CD4-positive, alpha-beta T cell treated with Interleukin-4 for 4 hours (primary cell): ENCODE measurements around the gene FSTL1.

Experiments
- DNase-seq: peaks from one replicate; pipeline ENCODE4 v3.0.0-alpha.2; 2020

FSTL1 gene

DNA sequence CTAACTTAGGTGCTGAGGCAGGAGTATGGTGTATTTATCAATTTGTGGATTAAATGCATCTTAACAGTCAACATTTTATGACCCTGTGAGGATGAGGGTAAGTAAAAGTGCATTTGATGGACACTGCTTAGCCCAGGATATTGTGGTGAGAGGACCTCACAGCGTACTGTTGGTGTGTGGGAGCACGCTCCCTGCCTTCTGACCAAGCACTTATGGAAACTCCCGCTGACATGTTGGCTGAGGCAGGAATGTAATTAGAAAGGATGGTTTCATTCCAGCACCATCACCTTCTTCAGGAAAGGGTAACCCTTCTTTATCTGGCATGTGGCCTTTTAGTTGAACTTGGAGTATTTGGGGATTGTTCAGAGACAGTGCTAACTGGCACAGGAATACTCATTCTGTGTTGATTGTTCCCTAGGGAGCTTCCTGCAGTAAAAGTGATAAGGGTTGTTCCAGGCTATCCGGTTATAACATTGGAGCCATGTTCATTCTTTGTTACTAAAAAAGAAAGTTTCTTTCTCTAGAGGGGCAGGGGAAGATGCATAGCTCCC lies 11.7 kb upstream of the FSTL1 start:
- DNase-seq, result no peak

DNA sequence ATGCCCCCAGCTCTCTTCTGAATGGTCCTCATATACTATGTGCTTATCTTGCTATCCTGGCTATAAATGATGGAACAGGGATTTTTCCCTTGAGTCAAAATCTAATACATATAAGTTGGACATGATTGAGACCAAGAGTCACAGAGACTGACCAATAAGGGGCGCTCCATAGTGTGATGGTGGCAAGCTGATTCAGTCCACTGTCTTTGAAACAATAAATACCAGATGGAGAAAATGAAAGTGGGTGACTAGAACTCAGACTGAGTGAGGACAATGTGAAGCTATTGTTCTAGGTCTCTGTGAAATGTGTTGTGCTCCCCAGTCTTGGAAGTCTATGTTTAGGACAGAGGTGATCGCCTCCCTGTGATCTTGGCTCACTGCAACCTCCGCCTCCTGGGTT lies 10.6 kb upstream of the FSTL1 start:
- no peak for DNase-seq

- no peak for DNase-seq
Measured at GRCh38 chr3:120460862-120461261, 10.1 kb upstream of the FSTL1 start.

DNA sequence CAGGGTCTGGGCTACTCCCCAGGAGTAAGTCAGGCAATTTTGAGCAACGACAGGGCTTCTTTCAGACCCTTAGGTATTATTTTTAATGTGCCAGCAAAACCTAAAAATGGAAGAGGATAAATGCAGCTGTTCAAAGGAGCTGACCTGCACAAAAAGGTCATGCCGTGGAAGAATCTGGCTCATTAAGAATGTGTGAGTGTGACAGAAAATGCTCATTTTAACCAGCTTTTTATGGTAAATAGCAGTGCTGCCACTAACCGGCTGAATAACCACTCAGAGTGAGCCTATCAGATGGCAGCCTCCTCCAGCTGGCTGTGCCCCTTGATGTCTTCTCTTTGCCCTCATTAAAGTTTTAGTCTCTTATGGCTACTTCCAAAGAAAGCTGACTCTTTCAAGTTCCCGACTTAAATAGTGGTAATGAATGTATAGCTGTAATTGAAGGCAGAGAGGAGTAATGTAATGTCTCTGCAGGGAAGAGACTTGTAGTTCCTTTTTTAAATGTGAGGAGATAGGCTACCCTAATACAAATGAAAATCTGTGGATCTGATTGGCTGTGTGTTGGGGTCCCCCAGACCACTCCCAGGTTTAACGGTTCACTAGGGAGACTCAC lies 9.5 kb upstream of the FSTL1 start:
- DNase-seq, result no peak

DNA sequence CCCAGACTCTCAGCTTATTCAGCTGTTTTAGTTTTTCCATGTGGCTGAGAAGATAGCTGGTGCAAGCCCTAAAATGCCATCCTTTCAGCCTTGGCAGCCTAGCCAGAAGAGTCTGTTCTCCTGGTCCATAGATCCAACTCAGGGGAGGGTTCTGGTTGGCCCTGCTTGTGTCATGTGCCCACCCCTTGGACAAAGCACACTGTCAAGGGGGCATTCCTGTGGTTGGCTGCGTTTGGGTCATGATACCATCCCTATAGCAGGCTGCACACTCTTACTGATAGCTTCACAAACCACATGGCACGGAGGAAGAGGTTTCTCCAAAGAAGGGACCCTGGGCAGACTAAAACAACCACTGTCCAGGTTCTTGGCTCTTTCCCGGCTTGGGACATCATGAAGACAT lies 8.4 kb upstream of the FSTL1 start:
- DNase-seq, result no peak

DNA sequence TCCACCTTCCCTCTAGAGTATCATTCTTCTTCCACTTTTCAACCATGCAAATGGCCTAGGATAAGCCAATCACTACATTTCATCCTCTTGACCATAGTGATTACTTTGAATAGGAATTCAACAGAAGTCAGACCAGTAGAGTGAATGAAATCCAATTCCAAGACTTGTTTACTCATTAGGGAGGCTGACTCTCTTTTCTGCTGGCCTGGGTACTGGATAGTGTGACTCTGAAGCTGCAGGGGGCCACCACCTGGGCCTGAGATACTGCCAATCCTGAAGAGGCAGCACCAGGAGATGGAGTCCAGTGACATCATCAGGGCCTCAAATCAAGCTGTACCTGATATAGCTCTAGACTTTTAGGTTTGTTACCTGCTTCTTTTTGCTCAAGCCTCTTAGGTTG lies 7.0 kb upstream of the FSTL1 start:
- no peak for DNase-seq

- DNase-seq, result no peak
Measured at GRCh38 chr3:120454076-120454689, 3.4 kb upstream of the FSTL1 start.

- no peak for DNase-seq
Measured at GRCh38 chr3:120452816-120453215, 2.0 kb upstream of the FSTL1 start.

DNA sequence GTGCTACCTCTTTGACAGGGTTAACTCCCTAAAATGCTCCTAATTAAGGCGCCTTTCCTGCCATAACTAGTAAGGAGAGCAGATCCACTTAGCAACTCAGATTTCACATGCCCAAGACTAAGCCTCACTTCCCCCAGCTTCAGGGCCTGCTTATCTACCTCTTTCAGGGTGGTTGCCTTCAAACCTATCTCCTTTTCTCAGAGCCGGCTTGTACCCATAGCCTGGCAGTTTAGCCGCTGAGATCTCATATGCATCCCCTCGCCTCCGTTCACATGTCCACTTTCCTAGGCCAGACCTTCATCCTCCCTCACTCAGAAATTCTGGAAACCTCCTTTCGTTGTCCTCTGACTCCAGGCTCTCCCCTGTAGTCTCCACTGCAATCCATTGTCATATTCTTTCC lies 1.0 kb upstream of the FSTL1 start:
- no peak for DNase-seq

DNA sequence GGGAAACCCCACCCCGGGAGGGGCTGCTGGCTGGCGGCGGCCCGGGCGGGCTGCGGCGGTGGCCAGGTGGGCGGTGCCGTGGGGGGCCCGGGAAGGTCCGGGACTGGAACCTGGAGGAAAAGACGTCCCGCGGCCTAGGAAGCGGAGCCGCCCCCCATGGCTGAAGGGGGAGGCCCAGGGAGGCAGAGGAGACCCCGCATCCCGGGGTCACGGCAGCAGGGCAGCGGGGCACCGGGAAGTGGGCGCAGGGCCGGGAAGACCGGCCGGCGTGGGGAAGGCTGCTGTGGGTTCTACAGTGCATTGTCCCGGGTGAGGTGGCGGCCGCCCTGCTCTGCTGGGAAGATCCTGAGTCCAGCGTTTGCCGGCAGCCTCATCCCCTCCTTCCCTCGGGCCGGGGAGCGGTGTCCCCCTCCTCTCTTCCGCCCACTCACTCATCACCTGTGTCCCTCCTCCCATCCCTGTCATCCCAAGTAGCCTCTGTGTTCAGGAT lies 525 bp upstream of the FSTL1 start:
- DNase-seq, result no peak

- DNase-seq, result no peak
Measured at GRCh38 chr3:120449701-120450599, 842 bp downstream of the FSTL1 start.

GRCh38 chr3:120449251-120449650 lies 1.5 kb downstream of the FSTL1 start:
- DNase-seq, result no peak

GRCh38 chr3:120448756-120449155 lies 2.0 kb downstream of the FSTL1 start:
- no peak for DNase-seq

DNA sequence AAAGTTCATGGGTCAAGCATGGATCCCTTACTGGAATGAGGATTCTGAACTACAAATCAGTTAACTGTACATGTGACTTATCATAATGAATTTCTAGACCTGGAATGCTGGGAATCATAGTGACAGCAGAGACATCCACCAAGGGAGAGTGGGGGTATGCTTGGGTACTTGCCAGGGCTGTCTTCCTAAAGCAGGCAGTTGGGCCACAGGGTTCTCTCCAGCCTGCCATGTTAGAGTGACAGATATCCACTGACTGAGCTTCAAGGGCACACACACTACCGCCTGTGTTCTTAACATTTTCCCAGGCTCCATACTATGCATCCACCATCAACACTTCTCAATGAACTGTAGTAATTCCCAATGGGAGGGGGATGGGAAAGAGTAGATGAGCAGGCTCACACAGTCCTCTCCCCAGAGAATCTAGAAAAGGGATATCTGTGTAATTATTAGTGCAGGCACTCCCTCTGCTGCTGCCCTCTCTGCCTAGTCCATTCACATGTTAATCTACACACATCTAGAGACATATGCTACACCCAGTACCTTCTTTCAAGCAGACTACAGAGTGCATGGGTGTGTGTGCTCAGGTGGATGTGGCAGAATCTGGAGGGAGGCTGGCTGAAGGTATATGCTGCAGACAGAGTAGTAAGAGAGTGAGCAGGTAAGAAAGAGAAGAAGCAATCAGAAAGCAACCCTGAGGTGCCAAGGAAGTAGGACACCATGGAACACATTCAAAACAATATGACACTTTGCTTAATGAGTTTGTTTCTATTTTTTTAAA lies 3.7 kb downstream of the FSTL1 start:
- DNase-seq, result no peak

GRCh38 chr3:120445654-120446053 lies 5.1 kb downstream of the FSTL1 start:
- no peak for DNase-seq

- DNase-seq, result no peak
Measured at GRCh38 chr3:120443626-120444123, 7.1 kb downstream of the FSTL1 start.

- no peak for DNase-seq
Measured at GRCh38 chr3:120442975-120443517, 7.7 kb downstream of the FSTL1 start.

GRCh38 chr3:120441776-120442175 lies 9.0 kb downstream of the FSTL1 start:
- no peak for DNase-seq

GRCh38 chr3:120440762-120441161 lies 10.0 kb downstream of the FSTL1 start:
- DNase-seq, result no peak

DNA sequence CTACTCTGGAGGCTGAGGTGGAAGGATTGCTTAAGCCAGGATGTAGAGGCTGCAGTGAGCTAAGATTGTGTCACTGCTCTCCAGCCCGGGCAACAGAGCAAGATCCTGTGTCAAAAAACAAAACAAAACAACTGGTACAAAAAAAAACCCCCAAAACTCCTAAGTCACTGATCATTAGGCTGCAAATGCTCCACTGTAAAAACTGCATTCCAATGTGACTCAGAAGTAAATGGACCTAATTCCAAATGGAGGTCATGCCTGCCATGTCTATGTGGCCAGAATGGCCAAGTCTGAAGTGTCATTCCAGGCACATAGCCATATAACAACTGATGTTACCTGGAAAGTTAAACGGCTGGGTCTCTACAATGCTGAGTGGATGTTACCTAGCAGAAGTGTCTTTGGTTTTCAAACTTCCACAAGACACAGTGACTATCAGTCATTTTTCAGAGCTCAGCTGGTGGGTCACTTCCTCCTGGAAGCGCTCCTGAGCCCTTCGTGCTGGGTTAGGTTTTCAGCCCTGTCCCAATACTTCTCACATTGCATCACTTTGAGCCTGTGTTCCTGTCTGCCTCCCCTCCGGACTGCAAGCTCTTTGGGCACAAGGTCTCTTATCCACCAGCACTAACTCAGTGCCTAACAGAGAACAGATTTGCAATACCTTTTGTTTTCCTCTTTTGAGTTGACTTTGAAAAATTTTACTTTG lies 10.6 kb downstream of the FSTL1 start:
- DNase-seq, result no peak

GRCh38 chr3:120438665-120439370 lies 12.0 kb downstream of the FSTL1 start:
- no peak for DNase-seq
